A549 (cell line): ENCODE measurements around the gene EFTUD2. TPM values are rescaled to one million over a fixed set of nuclear protein-coding genes. Genes with fewer than 3 reads are reported as not detected.
A peak's percentile ranks its signal among the peaks of the same experiment; 100 is the strongest.

ENCODE experiments used
- ATAC-seq, 2 experiments: fragments of 200-7000 bp in 1 of 2; fragments of >200 bp in 1 of 2; cut with Nextera tagmentation in 1 of 2; cut with Tn5 transposase in 1 of 2; 3 replicates each; pipeline versions ENCODE4 v1.8.0 to v1.9.1; 2018 to 2020; ENCODE audit warnings: mild to moderate bottlenecking in 1 of 2, moderate library complexity in 1 of 2
- CTCF ChIA-PET: fragments of 300-600 bp; sonication (Branson Sonifier 250); formaldehyde crosslinking; extraction: SDS; loops from one replicate; lab custom pipeline; 2021; ENCODE audit warnings: antibody characterized with exemption, inconsistent platforms; lab: Yijun Ruan, JAX
- POLR2A ChIA-PET: fragments of 350-600 bp; formaldehyde crosslinking; extraction: SDS; loops from one replicate; lab custom pipeline; 2021; ENCODE audit warnings: antibody characterized with exemption, inconsistent platforms; lab: Yijun Ruan, JAX
- DNase-seq, 2 experiments: peaks; one replicate each; pipeline versions ENCODE4 v3.0.0 to v3.0.0-alpha.2; 2011 to 2016; ENCODE audit warnings: low read depth in 1 of 2, low spot score in 1 of 2
- FAIRE-seq: peaks from 2 replicates; lab custom pipeline; 2011; peaks lifted over from hg19 to GRCh38; lab: Jason Lieb, UNC
- H3K27ac ChIP-seq, 2 experiments: fragments of >200 bp; sonication (Bioruptor Twin); formaldehyde crosslinking; 3 replicates each; pipeline ENCODE4 v1.5.1; 2016 to 2017
- H3K4me1 ChIP-seq: fragments of >200 bp; sonication (Bioruptor Twin); formaldehyde crosslinking; 3 replicates; pipeline ENCODE4 v1.6.1; 2016
- H3K4me2 ChIP-seq: fragments of >200 bp; sonication (Bioruptor Twin); formaldehyde crosslinking; 3 replicates; pipeline ENCODE4 v1.6.1; 2016
- H3K4me3 ChIP-seq: fragments of >200 bp; sonication (Bioruptor Twin); formaldehyde crosslinking; 3 replicates; pipeline ENCODE4 v1.5.1; 2016
- H3K9me3 ChIP-seq: fragments of >200 bp; sonication (Bioruptor Twin); formaldehyde crosslinking; 3 replicates; pipeline ENCODE4 v1.6.1; 2016
- ATOH8 ChIP-seq: fragments of 250-450 bp; sonication (Bioruptor Pico); IDR thresholded peaks from 2 replicates; pipeline ENCODE4 v1.5.0; 2020; ENCODE audit warnings: low read depth, mild to moderate bottlenecking, moderate library complexity
- E2F6 ChIP-seq: IDR thresholded peaks from 2 replicates; pipeline ENCODE4 v1.6.1; 2012; ENCODE audit warnings: low read depth, borderline replicate concordance
- ESRRA ChIP-seq: fragments of 150-350 bp; IDR thresholded peaks from 2 replicates; pipeline ENCODE4 v1.6.1; 2014; ENCODE audit warnings: mild to moderate bottlenecking, low read length, borderline replicate concordance
- GATA3 ChIP-seq: IDR thresholded peaks from 2 replicates; pipeline ENCODE4 v1.6.1; 2012; ENCODE audit warnings: borderline replicate concordance
- HEYL ChIP-seq: fragments of 250-450 bp; sonication (Bioruptor Pico); IDR thresholded peaks from 2 replicates; pipeline ENCODE4 v1.8.0; 2021; ENCODE audit warnings: mild to moderate bottlenecking, moderate library complexity
- HOXA7 ChIP-seq: fragments of 250-450 bp; sonication (Bioruptor Pico); IDR thresholded peaks from 2 replicates; pipeline ENCODE4 v1.5.0; 2020; ENCODE audit warnings: mild to moderate bottlenecking, moderate library complexity
- JUN ChIP-seq, 2 experiments: fragments of >200 bp; sonication (Bioruptor Twin); formaldehyde crosslinking; IDR thresholded peaks; 2 replicates in 1 of 2; 3 replicates in 1 of 2; pipeline ENCODE4 v1.6.1; 2016 to 2017
- NFE2L2 ChIP-seq: fragments of 150-350 bp; conservative IDR thresholded peaks from 2 replicates; pipeline ENCODE4 v1.6.1; 2014; ENCODE audit warnings: low read length
- NR3C1 ChIP-seq: fragments of >200 bp; sonication (Bioruptor Twin); formaldehyde crosslinking; IDR thresholded peaks from 3 replicates; pipeline ENCODE4 v1.6.1; 2017
- PBX3 ChIP-seq: IDR thresholded peaks from 2 replicates; pipeline ENCODE4 v1.6.1; 2012
- POLR2AphosphoS2 ChIP-seq: conservative IDR thresholded peaks from 2 replicates; pipeline ENCODE4 v1.6.1; 2012; ENCODE audit warnings: low read length, improper control_type of control experiment, inconsistent platforms
- RARB ChIP-seq: fragments of 250-450 bp; sonication (Bioruptor Pico); IDR thresholded peaks from 2 replicates; pipeline ENCODE4 v1.8.0; 2021; ENCODE audit warnings: mild to moderate bottlenecking, moderate library complexity
- RNF2 ChIP-seq: fragments of 200-600 bp; sonication (generic); IDR thresholded peaks from 2 replicates; pipeline ENCODE4 v1.6.1; 2016; ENCODE audit warnings: low read depth, mild to moderate bottlenecking, antibody characterized with exemption, moderate library complexity, borderline replicate concordance
- SMC3 ChIP-seq: fragments of >200 bp; sonication (Bioruptor Twin); formaldehyde crosslinking; IDR thresholded peaks from 3 replicates; pipeline ENCODE4 v1.6.1; 2018; ENCODE audit warnings: inconsistent platforms
- TFCP2L1 ChIP-seq: fragments of 250-450 bp; sonication (Bioruptor Pico); IDR thresholded peaks from 2 replicates; pipeline ENCODE4 v1.5.0; 2021; ENCODE audit warnings: mild to moderate bottlenecking
- ZSCAN20 ChIP-seq: fragments of 250-450 bp; sonication (Bioruptor Pico); IDR thresholded peaks from 2 replicates; pipeline ENCODE4 v1.8.0; 2022; ENCODE audit warnings: mild to moderate bottlenecking, moderate library complexity
- WGBS: methylation state at CpG from one replicate; pipeline ENCODE4 v1.1.6; 2017; ENCODE audit errors: missing lambda C conversion rate; 5-methylcytosine and 5-hydroxymethylcytosine counted together
- polyA plus RNA-seq, 4 experiments: library from polyadenylated mRNA; depleted of rRNA in 3 of 4; stranded (reverse); fragments of >200 nt; fragmentation: RNase III in 1 of 4; extraction: RNeasy Plus Mini Kit Qiagen cat#74134 plus additional on column Dnase treatment in 1 of 4; gene quantifications; 2 replicates in 3 of 4; 3 replicates in 1 of 4; pipeline ENCODE4 v1.2.3, GENCODE V29; 2011 to 2017

Gene EFTUD2
- polyA plus RNA-seq, 2 of the 4 experiments (the other 2 are of a cell fraction), result 224 to 353 TPM

- no peak for FAIRE-seq
- Histone ChIP-seq H3K4me3 (no peak overlapping the region), H3K27ac (no peak overlapping the region), H3K9me3 (no peaks in the 10 kb centered on the region), H3K4me1 (no peaks in the 10 kb centered on the region), H3K4me2 (no peak overlapping the region)
- DNase-seq, result no peak
- ChIA-PET POLR2A (no interaction called here), CTCF (interaction anchor here (0.6 to 38.3 kb wide), 11 partner anchors 9 to 208 kb away, joined by 3 to 1853 read pairs (median 4); partner anchors contain the start of genes ACBD4, DCAKD and KIF18B)
- 88% methylated on average over 15 of the region's 15 CpGs for WGBS
- TF ChIP-seq RARB (CRISPR knock-in tag), result no peak
- TF ChIP-seq NR3C1, result no peak
- TF ChIP-seq RNF2, result no peak
- ATAC-seq, result no peak
Observed at GRCh38 chr17:44926821-44927525, 27.7 kb upstream of the EFTUD2 start.

- no peaks in the 10 kb centered on the region for H3K9me3 ChIP-seq
- H3K27ac ChIP-seq, result no peak overlapping the region
- ChIA-PET POLR2A (no interaction called here), CTCF (interaction anchor here (0.6 to 38.3 kb wide), 12 partner anchors 9 to 209 kb away, joined by 3 to 1853 read pairs (median 4); partner anchors contain the start of genes ACBD4, DCAKD and KIF18B)
- FAIRE-seq (no peak), ATAC-seq (no peak), DNase-seq (no peak)
- no peak for TF ChIP-seq RNF2
- TF ChIP-seq RARB (CRISPR knock-in tag), result no peak
- TF ChIP-seq ZSCAN20 (CRISPR knock-in tag), result no peak
- no peak overlapping the region for H3K4me3 ChIP-seq
- no peaks in the 10 kb centered on the region for H3K4me1 ChIP-seq
- no peak overlapping the region for H3K4me2 ChIP-seq
- whole genome bisulfite sequencing, result 92% methylated on average over 18 of the region's 18 CpGs
Observed at GRCh38 chr17:44925731-44926697, 26.8 kb upstream of the EFTUD2 start.

- WGBS, result 79% methylated on average over 9 of the region's 9 CpGs
- ChIA-PET POLR2A (no interaction called here), CTCF (interaction anchor here (1.5 to 38.3 kb wide), 7 partner anchors 12 to 210 kb away, joined by 4 to 1853 read pairs (median 107); partner anchors contain the start of genes ACBD4, DCAKD, KIF18B and PLCD3)
- DNase-seq (no peak), FAIRE-seq (no peak), ATAC-seq (peak in 1 of 2 experiments; percentile 0; a peak in 1 of 6 replicates)
- H3K4me1 ChIP-seq, result no peaks in the 10 kb centered on the region; the same call in 2 of the 3 replicates
- H3K27ac ChIP-seq, result no peak overlapping the region
- H3K9me3 ChIP-seq, result no peaks in the 10 kb centered on the region
- TF ChIP-seq SMC3 (no peak), PBX3 (no peak; the same call in 1 of the 2 replicates), RARB (CRISPR knock-in tag) (peak; percentile 4; the same call in 1 of the 2 replicates), HEYL (no peak), TFCP2L1 (CRISPR knock-in tag) (no peak), ESRRA (no peak), POLR2AphosphoS2 (peak; percentile 42; the same call in 1 of the 2 replicates), GATA3 (no peak)
- no peak overlapping the region for H3K4me2 ChIP-seq
- no peak overlapping the region for H3K4me3 ChIP-seq
Observed at GRCh38 chr17:44924107-44924544, 24.9 kb upstream of the EFTUD2 start.

GRCh38 chr17:44922746-44923470, 23.7 kb upstream of the EFTUD2 start:
- POLR2A ChIA-PET, result no interaction called here
- Histone ChIP-seq H3K27ac (0 out of 6 replicates have a peak overlapping the region, but pooled peaks of 1 of the 2 experiments have one; percentile 2), H3K4me1 (peaks cover under 1% of the 10 kb centered on the region), H3K4me2 (no peak overlapping the region), H3K9me3 (no peaks in the 10 kb centered on the region), H3K4me3 (no peak overlapping the region)
- TF ChIP-seq ZSCAN20 (CRISPR knock-in tag), result no peak
- TF ChIP-seq TFCP2L1 (CRISPR knock-in tag), result 0 out of 2 replicates have a peak, but pooled peaks have one; percentile 16
- no peak for TF ChIP-seq HOXA7 (CRISPR knock-in tag)
- no peak for TF ChIP-seq NFE2L2
- 0 out of 2 replicates have a peak, but pooled peaks have one; percentile 8 for TF ChIP-seq GATA3
- no peak for TF ChIP-seq ATOH8 (CRISPR knock-in tag)
- TF ChIP-seq E2F6, result no peak
- TF ChIP-seq JUN (IDR thresholded peaks at IDR 0.05), result peak in 1 of 2 experiments; percentile 4; a peak in 1 of 5 replicates
- 81% methylated on average over 19 of the region's 19 CpGs for WGBS
- CTCF ChIA-PET, result interaction anchor here (1.0 to 38.3 kb wide), 10 partner anchors 11 to 211 kb away, joined by 4 to 1853 read pairs (median 76); partner anchors contain the start of genes ACBD4, DCAKD, KIF18B and PLCD3
- no peak for DNase-seq
- no peak for FAIRE-seq
- peak in 1 of 2 experiments; percentile 0; a peak in 2 of 6 replicates for ATAC-seq
